HG02943 (cell line): ENCODE data around the gene SWAP70.
A peak's percentile ranks its signal among the peaks of the same experiment; 100 is the strongest.
"Not testable (repeated sequence)": the region's sequence is repeated elsewhere in the genome, so short reads cannot be mapped to it uniquely, and the experiment has no call there.

ENCODE experiments used
- ATAC-seq: cut with Tn5 transposase; IDR thresholded peaks from one replicate; pipeline ENCODE4 v1.9.1; 2021; ENCODE audit warnings: mild to moderate bottlenecking, low read depth, moderate library complexity; ENCODE audit not compliant: unreplicated experiment

SWAP70 gene

DNA sequence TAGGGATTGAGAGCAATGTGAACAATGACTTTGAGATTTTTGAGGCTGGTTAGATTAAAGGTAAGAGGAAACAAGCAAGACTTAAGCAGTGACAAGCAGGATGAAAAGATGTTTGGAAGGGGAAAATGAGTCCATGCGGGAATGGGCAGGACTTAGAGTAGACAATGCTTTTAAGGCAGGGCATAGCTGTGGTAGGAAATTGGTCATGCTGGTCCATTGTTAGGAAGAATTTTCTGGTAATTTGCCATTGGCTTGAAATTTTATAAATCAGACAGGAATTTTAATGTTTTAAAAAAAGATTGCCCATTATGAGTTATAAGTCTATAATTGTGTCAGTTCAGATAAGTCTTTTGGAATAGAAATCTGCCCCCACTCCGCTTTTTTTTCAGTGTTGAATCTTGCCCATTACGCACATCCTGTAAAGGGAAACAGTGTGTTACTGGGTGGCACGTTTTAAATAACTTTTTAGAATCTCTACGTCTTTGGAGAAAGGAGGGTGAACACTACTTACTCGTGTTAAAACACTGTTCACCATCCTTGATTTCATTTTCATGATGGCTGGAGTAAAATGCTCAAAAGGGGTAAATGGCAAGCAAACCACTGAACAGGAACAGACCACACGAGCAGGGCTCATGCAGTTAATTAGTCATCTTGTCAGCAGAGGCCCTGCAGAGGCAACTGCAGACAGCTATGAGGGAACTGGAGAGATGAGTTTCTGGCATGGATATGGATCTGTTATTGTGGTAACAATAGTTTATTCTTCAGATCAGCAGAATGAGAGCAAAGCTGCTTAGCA, 25.0 kb downstream of the SWAP70 start:
- peak; percentile 55 for ATAC-seq

DNA sequence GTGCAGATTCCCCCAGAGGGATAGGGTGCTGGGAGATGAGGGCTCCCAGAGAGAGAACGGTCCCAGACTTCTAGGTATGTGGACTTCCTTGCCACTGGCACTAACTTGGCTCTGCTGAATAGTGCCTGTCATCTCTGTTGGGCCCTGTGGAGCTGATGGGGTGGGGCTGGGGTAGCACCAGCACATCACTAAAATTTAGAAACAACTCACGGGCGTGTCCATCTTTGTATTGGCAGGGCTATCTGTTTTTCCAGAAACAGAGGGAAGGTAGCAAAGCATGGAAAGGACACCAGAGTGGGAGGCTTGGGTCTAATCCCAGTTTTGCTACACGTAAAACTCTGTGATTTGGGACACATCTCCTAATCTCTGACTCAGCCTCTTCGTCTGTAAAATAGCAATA, 25.8 kb downstream of the SWAP70 start:
- no peak for ATAC-seq

DNA sequence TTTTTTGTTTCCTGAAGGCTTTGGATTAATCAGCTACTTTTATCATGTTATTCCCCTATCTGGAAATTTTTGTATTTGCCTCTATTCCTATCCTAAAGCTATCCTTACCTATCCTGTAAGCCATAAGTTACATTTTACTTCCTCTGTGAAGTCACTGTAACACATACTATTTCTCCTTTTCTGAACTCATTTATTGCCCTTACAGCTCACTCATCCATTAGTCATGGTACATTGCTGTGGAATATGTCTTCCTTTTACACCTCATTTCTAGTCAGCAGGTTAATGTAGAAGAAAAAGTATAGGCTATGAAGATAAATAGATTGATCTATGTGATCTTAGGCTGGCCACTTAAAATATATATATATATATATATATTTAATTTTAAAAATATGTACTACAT, 28.0 kb downstream of the SWAP70 start:
- no peak for ATAC-seq

DNA sequence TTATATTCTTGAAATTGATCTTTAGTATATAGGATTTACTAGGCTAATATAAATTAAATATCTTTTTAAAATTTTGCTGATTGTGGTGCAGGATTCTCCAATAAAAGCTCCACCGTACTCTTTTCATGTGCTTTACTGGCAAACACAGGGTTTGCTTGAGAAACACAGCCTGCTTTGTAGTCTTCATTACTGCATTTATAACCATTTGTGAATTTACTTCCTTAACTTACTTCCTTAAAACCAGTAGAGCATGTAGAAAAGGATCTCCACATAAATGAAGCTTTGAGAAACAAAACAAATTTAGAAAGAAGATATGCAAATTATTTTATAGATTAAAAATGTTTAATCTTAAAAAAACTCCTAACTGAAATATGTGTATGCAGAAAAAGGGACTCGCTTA, 28.8 kb downstream of the SWAP70 start:
- ATAC-seq = no peak

GRCh38 chr11:9693801-9694553, 30.1 kb downstream of the SWAP70 start:
- no peak for ATAC-seq

DNA sequence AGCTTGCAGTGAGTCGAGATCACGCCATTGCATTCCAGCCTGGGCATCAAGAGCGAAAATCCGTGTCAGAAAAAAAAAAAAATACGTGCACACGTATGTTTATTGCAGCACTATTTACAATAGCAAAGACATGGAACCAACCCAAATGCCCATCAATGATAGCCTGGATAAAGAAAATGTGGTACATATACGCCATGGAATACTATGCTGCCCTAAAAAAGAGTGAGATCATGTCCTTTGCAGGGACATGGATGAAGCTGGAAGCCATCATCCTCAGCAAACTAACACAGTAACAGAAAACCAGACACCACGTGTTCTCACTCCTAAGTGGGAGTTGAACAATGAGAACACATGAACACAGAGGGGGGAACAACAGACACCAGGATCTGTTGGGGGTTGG, 31.4 kb downstream of the SWAP70 start:
- not testable (repeated sequence) for ATAC-seq

GRCh38 chr11:9697766-9698165, 33.9 kb downstream of the SWAP70 start:
- ATAC-seq = no peak

DNA sequence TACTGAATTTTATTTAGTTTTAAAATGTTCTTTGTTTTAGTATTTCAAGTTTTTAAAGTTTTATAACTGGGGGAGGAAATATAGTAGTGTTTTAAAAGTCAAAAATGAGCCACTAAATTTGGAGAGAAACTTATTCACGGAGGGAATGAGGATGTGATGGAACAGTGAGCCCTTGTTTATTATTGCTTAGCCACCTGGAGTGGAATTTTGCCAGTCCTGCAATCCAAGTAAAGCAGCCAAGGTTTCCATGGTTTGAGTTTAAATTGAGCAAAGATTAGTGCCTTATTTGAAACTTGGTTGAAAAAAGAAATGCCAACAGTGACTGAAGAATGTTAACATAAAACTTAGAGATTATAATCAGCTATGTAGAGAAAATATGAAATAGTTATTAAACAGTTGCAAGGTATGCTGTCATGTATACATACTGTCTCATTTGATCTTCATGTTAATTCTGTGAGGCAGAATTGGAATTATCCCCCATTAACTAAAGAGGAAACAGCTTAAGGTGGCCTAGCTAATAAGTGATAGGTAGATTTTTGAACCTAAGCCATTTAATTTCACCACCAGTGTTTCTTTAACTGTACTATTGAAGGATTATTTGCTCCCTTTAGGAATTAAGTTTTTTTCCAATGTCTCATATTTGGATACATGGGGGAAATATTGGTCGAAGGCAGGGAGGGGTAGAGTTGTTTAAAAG, 36.4 kb downstream of the SWAP70 start:
- no peak for ATAC-seq

- ATAC-seq = no peak
Measured at GRCh38 chr11:9701799-9702198, 37.9 kb downstream of the SWAP70 start.

DNA sequence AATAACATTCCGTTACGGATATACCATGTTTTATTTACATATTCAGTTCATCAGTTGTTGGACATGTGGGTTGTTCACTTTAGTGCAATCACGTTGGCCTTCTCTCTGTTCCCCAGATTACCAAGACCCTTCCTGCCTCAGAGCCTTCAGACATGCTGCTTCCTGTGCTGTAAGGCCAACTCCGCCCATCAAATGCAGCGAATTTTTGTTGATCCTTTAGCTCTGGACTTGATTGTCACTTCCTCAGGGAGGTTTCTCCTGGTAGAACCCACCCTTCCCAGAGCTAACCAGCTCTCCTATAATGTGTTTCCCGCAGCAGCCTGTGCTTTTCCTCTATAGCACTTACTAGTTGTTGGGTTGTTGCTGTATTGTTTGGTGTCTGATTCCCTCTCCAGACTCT, 39.4 kb downstream of the SWAP70 start:
- ATAC-seq = no peak

DNA sequence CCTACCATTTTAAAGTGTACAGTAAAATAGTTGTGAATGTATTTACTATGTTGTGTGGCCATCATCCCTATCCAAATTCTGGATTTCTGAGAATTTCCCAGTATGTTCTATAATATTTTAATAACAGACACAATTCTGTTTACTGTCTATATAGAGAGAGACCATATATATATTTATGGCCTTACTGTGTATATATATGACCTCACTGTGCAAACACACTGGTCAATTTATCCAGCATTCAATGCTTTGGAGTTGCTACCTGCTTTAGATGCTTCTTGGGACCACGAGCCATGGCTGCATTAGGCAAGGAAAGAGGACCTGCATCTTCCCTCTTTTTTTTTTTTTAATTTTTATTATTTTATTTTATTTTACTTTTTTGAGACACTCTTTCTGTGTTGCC, 40.2 kb downstream of the SWAP70 start:
- no peak for ATAC-seq

DNA sequence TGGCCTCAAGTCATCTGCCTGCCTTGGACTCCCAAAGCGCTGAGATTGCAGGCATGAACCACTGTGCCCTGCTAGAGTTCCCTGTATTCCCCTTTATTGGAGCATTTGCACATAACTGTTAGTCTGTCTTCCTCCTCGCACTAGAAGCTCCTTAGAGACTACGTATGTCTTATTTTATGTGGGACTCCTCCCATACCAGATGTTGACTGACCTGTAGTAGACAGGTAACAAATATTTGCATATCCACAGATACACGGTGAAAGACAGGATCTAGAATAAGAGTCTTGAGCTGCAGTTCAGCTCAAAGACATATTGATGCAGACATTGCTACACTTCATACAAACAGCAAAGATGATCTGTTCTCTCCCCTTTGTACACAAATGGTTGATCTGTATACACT, 40.7 kb downstream of the SWAP70 start:
- ATAC-seq = no peak

DNA sequence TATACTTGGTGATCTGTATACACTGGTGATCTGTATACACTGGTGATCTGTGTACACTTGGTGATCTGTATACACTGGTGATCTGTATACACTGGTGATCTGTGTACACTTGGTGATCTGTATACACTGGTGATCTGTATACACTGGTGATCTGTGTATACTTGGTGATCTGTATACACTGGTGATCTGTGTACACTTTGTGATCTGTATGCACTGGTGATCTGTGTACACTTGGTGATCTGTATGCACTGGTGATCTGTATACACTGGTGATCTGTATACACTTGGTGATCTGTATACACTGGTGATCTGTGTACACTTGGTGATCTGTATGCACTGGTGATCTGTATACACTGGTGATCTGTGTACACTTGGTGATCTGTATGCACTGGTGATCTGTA, 41.5 kb downstream of the SWAP70 start:
- ATAC-seq = not testable (repeated sequence)

DNA sequence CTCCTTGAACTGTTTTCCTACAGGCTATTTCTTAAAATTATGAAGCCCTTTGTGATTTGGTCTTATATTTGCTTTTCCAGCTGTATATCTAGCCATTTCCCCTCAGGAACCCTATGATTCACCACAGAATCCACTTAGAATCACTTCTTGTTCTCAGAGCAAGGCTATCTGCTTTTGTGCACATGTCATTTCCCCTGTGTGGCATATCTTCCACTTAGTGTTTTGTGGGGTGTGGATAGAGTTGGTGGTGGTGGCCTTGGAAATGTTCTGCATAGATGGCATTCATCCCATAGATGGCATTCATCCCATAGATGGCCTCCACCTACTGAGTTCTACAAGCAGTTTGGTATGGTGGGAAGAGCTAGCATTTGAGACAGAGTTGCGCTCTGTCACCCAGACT, 44.7 kb downstream of the SWAP70 start:
- no peak for ATAC-seq

DNA sequence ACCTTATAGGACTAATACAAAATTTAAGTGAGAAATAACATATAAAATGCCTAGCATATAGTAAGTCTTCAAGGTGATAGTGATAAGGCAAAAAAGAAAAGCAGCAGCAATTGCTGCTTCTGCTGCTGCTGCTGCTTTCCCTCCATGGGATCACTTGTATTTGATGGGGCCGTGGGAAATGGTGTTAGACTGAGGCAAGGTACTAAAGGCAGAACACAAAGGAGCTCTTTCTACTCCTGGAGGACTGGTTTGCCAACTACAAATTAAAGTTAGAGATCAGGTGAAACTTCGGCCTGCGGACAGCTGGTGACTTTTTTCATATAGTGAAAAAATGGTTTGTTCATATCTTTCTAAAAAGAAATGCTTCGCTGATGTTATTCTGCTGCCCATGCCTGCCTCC, 46.3 kb downstream of the SWAP70 start:
- no peak for ATAC-seq

- ATAC-seq = no peak
Measured at GRCh38 chr11:9710852-9711251, 47.0 kb downstream of the SWAP70 start.

DNA sequence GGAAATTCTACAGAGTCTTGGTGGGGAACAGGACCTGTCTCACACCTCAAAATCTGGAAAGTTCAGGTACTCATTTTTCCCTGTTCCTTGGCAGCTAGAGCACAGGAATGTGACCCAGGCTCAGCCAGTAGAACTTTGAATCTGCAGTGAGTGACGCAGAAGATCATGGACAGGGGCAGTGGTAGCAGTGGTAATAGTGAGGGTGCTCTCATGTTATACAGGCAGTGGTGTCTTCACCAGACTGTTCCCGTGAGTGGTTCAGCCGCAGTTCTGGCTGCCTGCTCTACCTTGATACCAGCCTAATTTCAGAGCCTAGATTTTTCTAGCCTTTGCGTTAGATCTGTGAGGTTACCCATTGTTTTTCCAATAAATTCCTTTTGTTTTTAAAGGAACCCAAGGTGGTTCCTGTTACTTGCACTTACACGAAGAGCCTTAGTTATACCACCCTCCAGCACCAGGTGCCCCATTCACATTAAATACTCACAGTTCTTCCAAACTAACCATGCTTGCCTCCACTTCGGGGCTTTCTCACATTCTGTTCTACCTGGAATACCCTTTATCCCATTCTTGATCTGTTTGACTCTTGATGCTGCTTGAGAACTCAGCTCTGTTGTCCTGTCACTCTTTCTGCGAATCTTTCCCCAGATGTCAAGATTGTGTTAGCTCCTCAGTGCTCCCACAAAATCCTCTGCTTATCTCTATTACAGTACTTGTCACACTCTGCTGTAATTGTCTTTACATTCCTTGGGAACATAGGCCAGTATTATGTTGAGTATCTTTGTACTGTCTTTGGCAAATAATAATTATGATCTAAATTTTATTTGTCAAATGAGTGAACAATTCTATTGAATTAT, 47.8 kb downstream of the SWAP70 start:
- ATAC-seq = no peak

DNA sequence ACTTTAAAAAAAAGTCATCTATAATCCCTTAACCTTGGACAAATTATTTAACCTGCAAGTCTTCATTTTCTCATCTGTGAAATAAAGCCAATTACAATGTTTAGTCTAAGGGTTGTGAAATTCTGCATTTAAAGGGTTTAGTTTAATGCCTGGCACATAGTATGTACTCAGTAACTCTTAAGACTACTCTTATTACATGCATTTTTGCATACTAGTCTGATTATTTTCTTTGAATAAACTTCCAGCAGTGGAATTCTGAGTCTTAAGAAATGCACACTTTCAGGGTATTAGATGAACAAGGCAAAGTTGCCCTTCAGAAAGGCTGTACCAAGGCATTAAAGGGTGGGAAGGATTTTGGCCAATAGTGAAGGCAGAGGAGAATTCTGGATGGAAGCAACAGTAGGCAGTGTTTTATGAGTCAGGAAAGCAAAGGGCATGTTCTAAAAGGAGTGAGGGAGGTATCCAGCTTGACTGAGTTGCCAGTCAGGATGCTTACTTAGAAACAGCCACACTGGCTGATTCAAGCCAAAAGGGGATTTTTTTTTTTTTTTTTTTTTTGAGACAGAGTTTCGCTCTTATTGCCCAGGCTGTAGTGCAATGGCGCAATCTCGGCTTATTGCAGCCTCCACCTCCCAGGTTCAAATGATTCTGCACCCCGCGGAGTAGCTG, 50.5 kb downstream of the SWAP70 start:
- ATAC-seq = no peak

DNA sequence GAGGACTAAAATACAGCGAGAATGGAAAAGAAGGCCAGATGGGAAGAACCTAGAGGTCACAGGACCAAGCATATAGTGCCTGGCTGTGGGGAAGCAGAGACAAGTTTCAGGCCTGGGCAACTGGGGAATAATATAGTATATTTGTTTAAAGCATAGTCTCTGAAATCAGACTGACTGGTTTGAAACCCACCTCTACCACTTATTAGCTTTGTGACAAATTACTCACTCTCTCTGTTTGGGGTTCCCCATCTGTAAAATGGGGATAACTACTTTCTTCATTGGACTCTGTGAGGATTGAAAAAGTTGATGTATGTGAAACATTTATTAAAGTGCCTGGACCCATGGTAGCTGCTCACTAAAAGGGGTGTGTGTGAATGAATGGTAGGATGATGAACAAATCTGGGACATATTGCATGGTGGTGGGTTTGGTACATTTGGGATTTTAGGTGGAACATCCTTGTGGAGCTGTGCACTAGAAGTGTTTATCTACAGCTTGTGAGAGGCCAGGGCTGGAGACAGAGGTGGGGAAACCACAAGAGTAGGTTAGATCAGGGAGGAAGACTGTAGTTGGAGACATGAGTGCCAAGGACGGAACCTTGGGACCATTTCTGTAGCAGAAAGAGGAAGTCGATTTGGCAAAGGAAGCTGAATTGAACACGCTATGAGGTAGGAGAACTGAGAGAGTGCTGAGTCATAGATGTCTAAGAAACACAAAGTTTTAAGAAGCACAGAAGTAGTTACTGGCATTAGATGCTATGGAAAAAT, 52.6 kb downstream of the SWAP70 start:
- ATAC-seq = peak; percentile 73
